Endodermal cell (in vitro differentiated cells): ENCODE data around the gene KCNK10. TPM values are rescaled to one million over a fixed set of nuclear protein-coding genes. Genes with fewer than 3 reads are reported as not detected.

Experiments used
- DNase-seq: peaks from one replicate; pipeline ENCODE4 v3.0.0-alpha.2; 2017
- H3K27ac ChIP-seq: 2 replicates; pipeline ENCODE4 v1.5.1; 2013; ENCODE audit warnings: mild to moderate bottlenecking, low read depth, low read length, moderate library complexity
- H3K27me3 ChIP-seq: 2 replicates; pipeline ENCODE4 v1.6.1; 2013; ENCODE audit warnings: mild to moderate bottlenecking, low read length, moderate library complexity; ENCODE audit not compliant: insufficient read depth, control insufficient read depth, poor library complexity, severe bottlenecking
- H3K36me3 ChIP-seq: 2 replicates; pipeline ENCODE4 v1.7.0; 2013; ENCODE audit warnings: mild to moderate bottlenecking, low read length, moderate library complexity; ENCODE audit not compliant: control insufficient read depth, insufficient read depth
- H3K4me1 ChIP-seq: one replicate; pipeline ENCODE4 v1.7.0; 2013; ENCODE audit warnings: low read length; ENCODE audit not compliant: control insufficient read depth, insufficient read depth
- H3K4me3 ChIP-seq: 2 replicates; pipeline ENCODE4 v1.5.1; 2013; ENCODE audit warnings: mild to moderate bottlenecking, low read length, moderate library complexity
- H3K9ac ChIP-seq: 2 replicates; pipeline ENCODE4 v1.6.1; 2013; ENCODE audit warnings: mild to moderate bottlenecking, low read length, moderate library complexity; ENCODE audit not compliant: poor library complexity, severe bottlenecking; ENCODE audit errors: extremely low read depth
- H3K9me3 ChIP-seq: 2 replicates; pipeline ENCODE4 v1.6.1; 2013; ENCODE audit warnings: mild to moderate bottlenecking, low read length, moderate library complexity; ENCODE audit not compliant: control insufficient read depth
- H3K27ac Mint-ChIP-seq: 2 replicates; pipeline ENCODE4 v1.8.0; 2020; ENCODE audit warnings: mixed read lengths
- H3K27me3 Mint-ChIP-seq: 2 replicates; pipeline ENCODE4 v1.8.0; 2021; ENCODE audit warnings: mild to moderate bottlenecking, mixed read lengths; ENCODE audit not compliant: insufficient read depth
- H3K36me3 Mint-ChIP-seq: 2 replicates; pipeline ENCODE4 v1.8.0; 2020; ENCODE audit warnings: low read depth, mixed read lengths
- H3K4me1 Mint-ChIP-seq: 2 replicates; pipeline ENCODE4 v1.8.0; 2020; ENCODE audit warnings: mixed read lengths
- H3K4me3 Mint-ChIP-seq: 2 replicates; pipeline ENCODE4 v1.8.0; 2020; ENCODE audit warnings: mild to moderate bottlenecking, moderate library complexity, mixed read lengths
- H3K9me3 Mint-ChIP-seq: 2 replicates; pipeline ENCODE4 v1.8.0; 2020; ENCODE audit warnings: mild to moderate bottlenecking, mixed read lengths
- CTCF ChIP-seq: fragments of 200-600 bp; sonication (generic); conservative IDR thresholded peaks from 2 replicates; pipeline ENCODE4 v1.5.0; 2021; ENCODE audit warnings: antibody characterized with exemption, mild to moderate bottlenecking
- WGBS, 2 experiments: methylation state at CpG; one replicate each; pipeline versions ENCODE4 v1.1.5 to v1.1.7; 2013; ENCODE audit warnings: missing lambda C conversion rate in 2 of 2, mixed read lengths in 1 of 2; ENCODE audit not compliant: insufficient coverage in 1 of 2, insufficient read length in 1 of 2; 5-methylcytosine and 5-hydroxymethylcytosine counted together
- total RNA-seq, 2 donors: library from RNA; stranded (reverse); fragmentation: NEBNext Ultra II Directional in 1 of 2; extraction: Animal tissue kit (Norgen Biotek cat#: 25700) in 1 of 2; gene quantifications; 2 replicates in 1 of 2; 3 replicates in 1 of 2; pipeline ENCODE4 v1.2.1, GENCODE V29; 2021

Gene KCNK10
- total RNA-seq, 2 donors from 2014 or later = 0.24 to 1.8 TPM

DNA sequence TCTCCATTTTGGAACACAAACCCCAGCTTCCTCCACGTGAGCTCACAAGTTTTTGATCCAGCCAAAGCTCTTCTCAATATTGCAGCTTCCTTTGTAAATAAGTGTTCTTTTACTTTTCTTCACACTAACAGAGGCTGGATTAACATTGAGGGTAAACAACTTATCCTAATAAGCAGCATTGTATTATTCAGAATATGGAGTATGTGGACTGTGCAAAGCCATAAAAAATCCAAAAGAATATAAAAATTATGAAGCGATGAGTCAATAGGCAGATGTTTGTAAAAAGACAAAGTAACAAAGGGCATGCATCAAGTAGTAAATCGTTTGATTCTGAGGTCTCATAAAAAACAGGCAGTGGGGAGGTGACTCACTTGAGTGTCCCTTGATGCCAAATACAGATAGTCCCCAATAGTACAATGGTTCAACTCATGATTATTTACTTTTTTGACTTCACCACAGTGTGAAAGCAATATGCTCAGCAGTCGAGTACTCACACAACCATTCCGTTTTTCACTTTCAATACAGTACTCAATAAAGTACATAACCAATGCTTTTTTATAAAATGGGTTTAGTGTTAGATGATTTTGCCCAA is 23.1 kb upstream of the KCNK10 start:
- Mint-ChIP-seq H3K4me1 (no peaks in the 10 kb centered on the region), H3K36me3 (no peaks in the 10 kb centered on the region)
- WGBS, 2 experiments = 88 to 90% methylated on average over 2 to 5 of the region's 5 CpGs

GRCh38 chr14:88342980-88343379 is 19.9 kb upstream of the KCNK10 start:
- H3K27me3 Mint-ChIP-seq = no peaks in the 10 kb centered on the region
- H3K4me1 Mint-ChIP-seq = no peaks in the 10 kb centered on the region
- no peak for TF ChIP-seq CTCF
- no peak overlapping the region for H3K4me3 Mint-ChIP-seq
- H3K9ac ChIP-seq = no peak overlapping the region
- no peak overlapping the region for H3K27ac Mint-ChIP-seq
- H3K27me3 ChIP-seq = no peaks in the 10 kb centered on the region
- 92 to 96% methylated on average over 2 of the region's 2 CpGs for WGBS, 2 experiments
- no peaks in the 10 kb centered on the region for H3K36me3 Mint-ChIP-seq
- H3K4me1 ChIP-seq = no peaks in the 10 kb centered on the region
- DNase-seq = peak; percentile 60
- no peak overlapping the region for H3K27ac ChIP-seq
- H3K4me3 ChIP-seq = no peak overlapping the region
- H3K36me3 ChIP-seq = no peaks in the 10 kb centered on the region
- H3K9me3 Mint-ChIP-seq = no peaks in the 10 kb centered on the region
- H3K9me3 ChIP-seq = no peaks in the 10 kb centered on the region

More for the DNA sequence above, 23.1 kb upstream of the KCNK10 start:
- DNase-seq = no peak
- no peak overlapping the region for H3K27ac Mint-ChIP-seq
- no peak overlapping the region for H3K27ac ChIP-seq
- no peak overlapping the region for H3K4me3 Mint-ChIP-seq
- H3K27me3 ChIP-seq = no peaks in the 10 kb centered on the region
- no peaks in the 10 kb centered on the region for H3K4me1 ChIP-seq
- H3K9me3 ChIP-seq = no peaks in the 10 kb centered on the region
- H3K9ac ChIP-seq = no peak overlapping the region
- no peak overlapping the region for H3K4me3 ChIP-seq
- TF ChIP-seq CTCF = no peak
- H3K36me3 ChIP-seq = no peaks in the 10 kb centered on the region
- no peaks in the 10 kb centered on the region for H3K9me3 Mint-ChIP-seq
- peaks cover 2% of the 10 kb centered on the region for H3K27me3 Mint-ChIP-seq

DNA sequence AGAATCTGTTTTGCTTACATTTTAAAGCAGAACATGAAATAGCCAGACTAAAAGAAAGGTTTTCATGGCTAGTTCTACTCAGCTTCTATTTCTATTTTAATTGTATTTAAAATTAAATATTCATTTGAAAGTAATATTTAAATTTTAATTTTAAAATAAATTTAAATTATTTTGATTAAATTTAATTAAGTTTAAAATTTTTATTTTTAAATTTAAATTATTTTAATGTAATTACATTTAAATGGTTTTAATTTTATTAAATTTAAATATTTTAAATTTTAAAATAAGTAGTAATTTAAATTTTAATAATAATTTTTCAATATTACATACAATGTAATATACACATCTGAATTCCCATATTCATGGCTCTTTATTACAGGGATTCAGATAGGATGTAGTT is 17.3 kb upstream of the KCNK10 start:
- H3K4me1 Mint-ChIP-seq = no peaks in the 10 kb centered on the region
- H3K27me3 Mint-ChIP-seq = no peaks in the 10 kb centered on the region
- H3K9me3 Mint-ChIP-seq = no peaks in the 10 kb centered on the region
- no peak overlapping the region for H3K4me3 Mint-ChIP-seq
- Histone ChIP-seq H3K36me3 (no peaks in the 10 kb centered on the region), H3K27ac (no peak overlapping the region), H3K9ac (no peak overlapping the region), H3K4me3 (no peak overlapping the region), H3K9me3 (no peaks in the 10 kb centered on the region), H3K4me1 (no peaks in the 10 kb centered on the region), H3K27me3 (no peaks in the 10 kb centered on the region)
- H3K27ac Mint-ChIP-seq = no peak overlapping the region
- DNase-seq = no peak
- TF ChIP-seq CTCF = no peak
- H3K36me3 Mint-ChIP-seq = no peaks in the 10 kb centered on the region
